GM23248 (cell line): Measurements from ENCODE around the gene CD1C. TPM values are rescaled to one million over a fixed set of nuclear protein-coding genes. Genes with fewer than 3 reads are reported as not detected.

Experiments
- polyA plus RNA-seq: library from polyadenylated mRNA; unstranded; fragments of >200 nt; fragmentation: Nextera tagmentation; extraction: Ambion mirVana; gene quantifications from 2 replicates; pipeline ENCODE4 v1.2.1, GENCODE V29; 2016
- total RNA-seq: library from RNA; depleted of rRNA; stranded (reverse); fragments of >200 nt; shearing (Covaris generic); gene quantifications from 2 replicates; pipeline ENCODE4 v1.2.3, GENCODE V29; 2014; rRNA removed

The CD1C gene
- total and polyA plus RNA-seq, 2 experiments from 2014 or later = not detected

Other genes starting within 250 kb of the CD1C start
- not detected in 2 replicates for gene CD1D, start 109.0 kb upstream of the CD1C start, total RNA-seq
- gene CD1D, start 109.0 kb upstream of the CD1C start, polyA plus RNA-seq = 0.11 TPM in 1 of 2 replicates, not detected in the other
- not detected in 2 replicates for gene CD1A, start 35.5 kb upstream of the CD1C start, total RNA-seq
- not detected in 2 replicates for gene CD1A, start 35.5 kb upstream of the CD1C start, polyA plus RNA-seq
- gene CD1B, start 41.6 kb downstream of the CD1C start, total RNA-seq = not detected in 2 replicates
- not detected in 2 replicates for gene CD1B, start 41.6 kb downstream of the CD1C start, polyA plus RNA-seq
- not detected in 2 replicates for gene CD1E, start 64.0 kb downstream of the CD1C start, total RNA-seq
- gene CD1E, start 64.0 kb downstream of the CD1C start, polyA plus RNA-seq = not detected in 2 replicates
- not detected in 2 replicates for gene OR10T2, start 109.5 kb downstream of the CD1C start, total RNA-seq
- gene OR10T2, start 109.5 kb downstream of the CD1C start, polyA plus RNA-seq = not detected in 2 replicates
- gene OR10K2, start 136.3 kb downstream of the CD1C start, total RNA-seq = not detected in 2 replicates
- gene OR10K2, start 136.3 kb downstream of the CD1C start, polyA plus RNA-seq = not detected in 2 replicates
- gene OR10K1, start 171.9 kb downstream of the CD1C start, total RNA-seq = not detected in 2 replicates
- not detected in 2 replicates for gene OR10K1, start 171.9 kb downstream of the CD1C start, polyA plus RNA-seq
- not detected in 2 replicates for gene OR10R2, start 182.3 kb downstream of the CD1C start, total RNA-seq
- not detected in 2 replicates for gene OR10R2, start 182.3 kb downstream of the CD1C start, polyA plus RNA-seq